Measurements from ENCODE around the gene KLHL29. TPM values are rescaled to one million over a fixed set of nuclear protein-coding genes. Genes with fewer than 3 reads are reported as not detected.

The KLHL29 gene
- total and polyA plus RNA-seq, 2 donors (not counting 3 experiments of a cell fraction or from before 2014, with no cell fraction given) = 4.6 to 12.7 TPM

DNA sequence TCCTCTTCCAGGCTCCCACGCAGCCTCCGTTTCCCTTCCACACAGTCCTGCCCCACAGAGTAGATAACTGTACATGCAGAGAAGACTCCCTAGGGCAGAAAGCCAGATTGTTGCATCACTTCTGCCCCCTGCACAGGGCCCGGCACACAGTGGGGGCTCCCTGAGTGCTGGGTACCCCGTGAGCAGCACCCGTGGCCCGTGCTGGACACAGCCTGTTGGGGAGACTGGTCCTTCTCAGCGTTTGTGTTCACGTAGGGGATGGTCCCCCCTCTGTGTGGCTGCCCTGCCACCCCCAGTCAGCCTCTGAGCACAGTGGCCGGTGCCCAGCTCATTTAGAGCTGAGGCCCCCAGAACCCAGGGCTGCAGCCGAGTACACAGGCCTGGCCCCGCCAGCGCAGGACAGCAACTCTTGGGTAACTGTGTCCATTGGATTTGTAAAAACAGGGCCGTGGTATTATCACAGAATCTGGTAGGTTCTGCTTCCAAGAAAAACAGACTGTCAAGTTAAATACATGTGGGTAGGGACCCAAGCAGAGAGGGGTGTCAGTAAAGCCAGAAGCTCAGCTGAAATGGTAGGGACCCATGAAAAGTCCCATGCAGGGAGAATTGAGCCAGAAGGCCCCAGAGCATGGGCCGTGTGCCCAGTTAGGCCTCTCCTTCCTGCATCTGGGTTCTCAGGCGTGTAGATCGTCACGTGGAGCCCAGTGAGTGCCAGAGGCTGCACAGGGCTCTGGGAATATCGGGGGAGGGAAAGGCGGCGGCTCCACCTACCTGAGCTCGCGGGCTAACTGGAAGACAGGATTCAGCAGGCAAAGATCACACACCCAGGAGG is 284.6 kb downstream of the KLHL29 start:
- H3K9me3 ChIP-seq (replicated peaks; ENCODE audit: control insufficient read depth, insufficient read depth, low read length) = no peaks in the 10 kb centered on the region
- no peak overlapping the region for H3K4me3 ChIP-seq (replicated peaks in 1 of 3; ENCODE audit: insufficient read depth in 1 of 3, low read depth in 1 of 3, low read length in 3 of 3)
- H3K36me3 ChIP-seq (ENCODE audit: control insufficient read depth in 2 of 2, extremely low read depth in 1 of 2, insufficient read depth in 2 of 2, low read length in 2 of 2) = no peaks in the 10 kb centered on the region
- FAIRE-seq (no peak), DNase-seq (ENCODE audit: low read depth, low spot score) (no peak)
- H3K79me2 ChIP-seq (ENCODE audit: control insufficient read depth, insufficient read depth, low read length) = no peaks in the 10 kb centered on the region
- H4K20me1 ChIP-seq (replicated peaks; ENCODE audit: control insufficient read depth, extremely low read depth, insufficient read depth, low read length) = no peaks in the 10 kb centered on the region
- no peak overlapping the region for H2AFZ ChIP-seq (ENCODE audit: low read depth, low read length)
- H3K4me1 ChIP-seq (ENCODE audit: control insufficient read depth, extremely low read depth, insufficient read depth, low read length) = no peaks in the 10 kb centered on the region
- dilution Hi-C loops (cut with MboI; ENCODE audit: extremely low pct_ligation_motif_present, low sequenced_read_pairs) = no loop called here
- no peak overlapping the region for H3K27ac ChIP-seq (ENCODE audit: insufficient read depth, low read depth, low read length)
- no TSS peak for BruUV-seq (replicated peaks)
- no peak overlapping the region for H3K4me2 ChIP-seq (ENCODE audit: insufficient read depth, low read length)
- no peaks in the 10 kb centered on the region for H3K9me1 ChIP-seq (replicated peaks; ENCODE audit: control insufficient read depth, extremely low read depth, insufficient read depth, low read length)
- no peaks in the 10 kb centered on the region for H3K27me3 ChIP-seq (ENCODE audit: control insufficient read depth in 2 of 2, insufficient read depth in 2 of 2, low read length in 2 of 2)
- intact Hi-C loops (cut with micrococcal nuclease) = no loop called here
- CTCF ChIA-PET = no interaction called here
- H3K9ac ChIP-seq (replicated peaks; ENCODE audit: extremely low read depth, insufficient read depth, low read length) = no peak overlapping the region
- POLR2A ChIA-PET = no interaction called here
- no peak for TF ChIP-seq MYC (IDR thresholded peaks at IDR 0.05; ENCODE audit: low read depth, low read length)

GRCh38 chr2:23670245-23670592 is 285.2 kb downstream of the KLHL29 start:
- no peaks in the 10 kb centered on the region for H3K36me3 ChIP-seq (ENCODE audit: control insufficient read depth in 2 of 2, extremely low read depth in 1 of 2, insufficient read depth in 2 of 2, low read length in 2 of 2)
- DNase-seq (ENCODE audit: low read depth, low spot score) = no peak
- BruUV-seq (replicated peaks) = no TSS peak
- no peak for FAIRE-seq
- no peaks in the 10 kb centered on the region for H3K9me1 ChIP-seq (replicated peaks; ENCODE audit: control insufficient read depth, extremely low read depth, insufficient read depth, low read length)
- H2AFZ ChIP-seq (ENCODE audit: low read depth, low read length) = no peak overlapping the region
- H3K27ac ChIP-seq (ENCODE audit: insufficient read depth, low read depth, low read length) = no peak overlapping the region
- H3K9me3 ChIP-seq (replicated peaks; ENCODE audit: control insufficient read depth, insufficient read depth, low read length) = no peaks in the 10 kb centered on the region
- TF ChIP-seq GATA2 (IDR thresholded peaks at IDR 0.05; ENCODE audit: insufficient read depth, insufficient read length, low read depth, low read length) (no peak), CTCF (IDR thresholded peaks at IDR 0.05; ENCODE audit: extremely low read depth in 1 of 2, insufficient read depth in 1 of 2, low read depth in 1 of 2, low read length in 2 of 2) (no peak), POLR2A (IDR thresholded peaks at IDR 0.05; ENCODE audit: low read depth, low read length) (no peak), JUN (IDR thresholded peaks at IDR 0.05; ENCODE audit: borderline replicate concordance, insufficient read depth, insufficient read length, low read depth) (no peak), POLR2AphosphoS5 (IDR thresholded peaks at IDR 0.05; ENCODE audit: insufficient read depth, low read depth, low read length) (no peak)
- H3K4me2 ChIP-seq (ENCODE audit: insufficient read depth, low read length) = no peak overlapping the region
- no peaks in the 10 kb centered on the region for H3K27me3 ChIP-seq (ENCODE audit: control insufficient read depth in 2 of 2, insufficient read depth in 2 of 2, low read length in 2 of 2)
- no peak overlapping the region for H3K9ac ChIP-seq (replicated peaks; ENCODE audit: extremely low read depth, insufficient read depth, low read length)
- ChIA-PET POLR2A (no interaction called here), CTCF (no interaction called here)
- H3K4me1 ChIP-seq (ENCODE audit: control insufficient read depth, extremely low read depth, insufficient read depth, low read length) = no peaks in the 10 kb centered on the region
- no peaks in the 10 kb centered on the region for H3K79me2 ChIP-seq (ENCODE audit: control insufficient read depth, insufficient read depth, low read length)
- intact Hi-C loops (cut with micrococcal nuclease) (no loop called here), dilution Hi-C loops (cut with MboI; ENCODE audit: extremely low pct_ligation_motif_present, low sequenced_read_pairs) (no loop called here)
- no peak overlapping the region for H3K4me3 ChIP-seq (replicated peaks in 1 of 3; ENCODE audit: insufficient read depth in 1 of 3, low read depth in 1 of 3, low read length in 3 of 3)
- H4K20me1 ChIP-seq (replicated peaks; ENCODE audit: control insufficient read depth, extremely low read depth, insufficient read depth, low read length) = no peaks in the 10 kb centered on the region

All from endothelial cell of umbilical vein (primary cell).